Peyer's patch (tissue), 4 donors: ENCODE data around the gene CD47. TPM values are rescaled to one million over a fixed set of nuclear protein-coding genes. Genes with fewer than 3 reads are reported as not detected.

Source experiments
- DNase-seq, 3 donors: peaks; one replicate each; pipeline ENCODE4 v3.0.0-alpha.2; 2017 to 2019
- H3K27ac ChIP-seq, 4 donors: fragments of 200-600 bp; sonication (generic); one replicate each; pipeline ENCODE4 v1.5.1; 2016 to 2019
- H3K27me3 ChIP-seq, 2 donors: fragments of 200-600 bp; sonication (generic); one replicate each; pipeline ENCODE4 v1.5.1; 2019
- H3K36me3 ChIP-seq, 3 donors: fragments of 200-600 bp; sonication (generic); one replicate each; pipeline ENCODE4 v1.5.1; 2016 to 2019
- H3K4me1 ChIP-seq, 4 donors: fragments of 200-600 bp; sonication (generic); one replicate each; pipeline ENCODE4 v1.5.1; 2016 to 2019
- H3K4me3 ChIP-seq, 4 donors: fragments of 200-600 bp; sonication (generic); 1 replicate in 3 of 4; 2 replicates in 1 of 4; pipeline ENCODE4 v1.5.1; 2016 to 2019; ENCODE audit warnings: mild to moderate bottlenecking in 1 of 4
- H3K9me3 ChIP-seq, 4 donors: fragments of 200-600 bp; sonication (generic); one replicate each; pipeline ENCODE4 v1.5.1; 2016 to 2019; ENCODE audit warnings: mild to moderate bottlenecking in 1 of 4
- POLR2A ChIP-seq, 2 donors: fragments of 450-650 bp; IDR thresholded peaks; one replicate each; pipeline ENCODE4 v1.5.1; 2017; ENCODE audit warnings: antibody characterized with exemption in 2 of 2, mild to moderate bottlenecking in 2 of 2, moderate library complexity in 2 of 2
- total RNA-seq, 4 donors: library from RNA; depleted of rRNA; stranded (reverse); fragments of >200 nt; gene quantifications; one replicate each; pipeline ENCODE4 v1.1.0, GENCODE V29; 2016
- TF ChIP-seq, protein P1 (sequence below), 6 experiments: fragments of 450-650 bp in 4 of 6; fragments of 200-600 bp in 2 of 6; sonication (generic) in 1 of 6; IDR thresholded peaks; one replicate each; pipeline ENCODE4 v1.5.1; 2017 to 2019; ENCODE audit warnings: antibody characterized with exemption in 6 of 6, mild to moderate bottlenecking in 3 of 6, moderate library complexity in 1 of 6

The CD47 gene
- total RNA-seq, 4 donors from 2014 or later: 50.1 to 55.7 (median 52.7) TPM

DNA sequence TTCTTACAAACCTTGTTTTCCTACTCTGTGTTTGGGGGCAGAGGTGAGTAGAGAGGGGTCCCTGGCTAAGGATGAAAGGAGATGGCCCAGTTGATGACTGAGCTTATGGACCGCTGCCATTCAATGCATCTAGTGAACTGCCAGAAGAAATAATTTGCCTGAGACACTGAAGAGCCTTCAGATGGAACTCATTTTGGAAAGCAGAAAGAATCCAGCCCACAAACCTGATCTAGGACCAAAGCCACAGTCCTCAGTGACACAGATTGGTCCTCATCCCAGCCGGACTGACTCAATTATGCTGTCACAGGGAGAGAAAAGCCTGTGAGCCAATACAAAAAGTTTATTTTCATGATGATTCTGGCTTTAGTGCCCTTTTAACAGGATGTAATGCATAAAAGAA is 82.7 kb downstream of the CD47 start:
- Histone ChIP-seq H3K27me3 (no peaks in the 10 kb centered on the region), H3K4me1 (peaks cover 0 to 14% (median 0%) of the 10 kb centered on the region in 4 donors), H3K4me3 (no peak overlapping the region), H3K9me3 (no peaks in the 10 kb centered on the region), H3K27ac (no peak overlapping the region), H3K36me3 (no peaks in the 10 kb centered on the region)
- TF ChIP-seq POLR2A (IDR thresholded peaks at IDR 0.05): no peak
- DNase-seq: no peak

DNA sequence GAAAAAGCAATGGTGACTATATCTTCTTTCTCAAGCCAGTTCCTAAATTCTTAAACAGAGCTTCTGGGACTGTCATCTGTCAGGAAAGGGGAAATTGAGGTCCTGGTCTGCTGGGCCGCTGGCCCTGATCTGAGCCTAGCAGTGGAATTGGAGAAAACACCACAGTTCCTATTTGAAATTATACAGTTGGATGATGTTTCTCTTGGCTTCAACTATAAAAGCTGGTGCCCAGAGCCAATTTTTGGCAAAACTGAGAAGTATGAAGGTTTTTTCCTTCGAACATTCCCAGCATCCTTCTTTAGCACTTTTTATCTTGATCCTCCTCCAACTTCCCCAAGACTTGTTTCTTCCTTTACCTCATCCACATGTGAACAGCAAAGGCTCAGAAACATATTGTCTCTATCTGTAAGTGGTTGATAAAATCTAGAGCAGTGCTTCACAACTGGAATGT is 83.9 kb downstream of the CD47 start:
- no peak for DNase-seq
- no peak for TF ChIP-seq POLR2A (IDR thresholded peaks at IDR 0.05)
- TF ChIP-seq, protein P1, sequence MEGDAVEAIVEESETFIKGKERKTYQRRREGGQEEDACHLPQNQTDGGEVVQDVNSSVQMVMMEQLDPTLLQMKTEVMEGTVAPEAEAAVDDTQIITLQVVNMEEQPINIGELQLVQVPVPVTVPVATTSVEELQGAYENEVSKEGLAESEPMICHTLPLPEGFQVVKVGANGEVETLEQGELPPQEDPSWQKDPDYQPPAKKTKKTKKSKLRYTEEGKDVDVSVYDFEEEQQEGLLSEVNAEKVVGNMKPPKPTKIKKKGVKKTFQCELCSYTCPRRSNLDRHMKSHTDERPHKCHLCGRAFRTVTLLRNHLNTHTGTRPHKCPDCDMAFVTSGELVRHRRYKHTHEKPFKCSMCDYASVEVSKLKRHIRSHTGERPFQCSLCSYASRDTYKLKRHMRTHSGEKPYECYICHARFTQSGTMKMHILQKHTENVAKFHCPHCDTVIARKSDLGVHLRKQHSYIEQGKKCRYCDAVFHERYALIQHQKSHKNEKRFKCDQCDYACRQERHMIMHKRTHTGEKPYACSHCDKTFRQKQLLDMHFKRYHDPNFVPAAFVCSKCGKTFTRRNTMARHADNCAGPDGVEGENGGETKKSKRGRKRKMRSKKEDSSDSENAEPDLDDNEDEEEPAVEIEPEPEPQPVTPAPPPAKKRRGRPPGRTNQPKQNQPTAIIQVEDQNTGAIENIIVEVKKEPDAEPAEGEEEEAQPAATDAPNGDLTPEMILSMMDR (IDR thresholded peaks at IDR 0.05): no peak
- Histone ChIP-seq H3K9me3 (no peaks in the 10 kb centered on the region), H3K27me3 (no peaks in the 10 kb centered on the region), H3K27ac (no peak overlapping the region), H3K36me3 (no peaks in the 10 kb centered on the region), H3K4me3 (no peak overlapping the region), H3K4me1 (peaks cover 0 to 18% (median 0%) of the 10 kb centered on the region in 4 donors)

DNA sequence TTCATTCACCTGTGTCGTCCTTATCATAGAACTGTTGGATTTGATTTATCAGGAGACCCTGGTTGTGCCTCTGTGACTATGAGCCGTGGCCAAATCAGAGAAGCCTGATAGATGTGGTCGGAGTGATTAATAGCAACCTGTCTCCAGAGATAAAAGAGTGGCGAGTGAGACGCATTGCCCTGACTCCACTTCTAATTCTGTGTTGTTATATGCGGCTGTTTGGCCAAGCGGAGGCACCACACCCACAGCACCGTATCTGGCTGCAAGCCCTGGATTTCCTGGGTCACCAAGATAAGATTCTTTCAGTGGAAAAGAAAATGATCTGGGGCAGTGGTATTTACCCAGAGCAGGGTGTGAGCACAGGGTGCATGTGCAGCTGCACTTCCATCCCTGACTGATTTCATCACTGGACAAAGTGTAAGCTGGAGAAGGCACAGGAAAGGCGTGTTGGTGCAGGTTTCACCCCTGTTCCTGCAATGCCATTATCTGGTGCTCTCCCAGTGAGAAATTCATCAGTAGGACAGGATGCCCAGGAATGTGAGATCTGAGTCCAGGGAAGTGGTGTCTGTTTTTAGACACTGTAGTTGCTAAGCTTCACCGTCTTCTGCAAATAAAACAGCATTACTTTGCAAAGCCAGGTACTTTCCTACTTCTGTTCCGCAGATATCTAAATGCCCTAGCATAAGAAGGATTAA is 84.6 kb downstream of the CD47 start:
- Histone ChIP-seq H3K4me1 (peaks cover 0 to 20% (median 0%) of the 10 kb centered on the region in 4 donors), H3K27ac (peak overlapping the region in 1 of 4 donors; percentile 39), H3K36me3 (no peaks in the 10 kb centered on the region), H3K4me3 (no peak overlapping the region), H3K9me3 (no peaks in the 10 kb centered on the region), H3K27me3 (no peaks in the 10 kb centered on the region)
- DNase-seq: peak in 2 of 3 donors; percentile 77 to 78
- TF ChIP-seq, protein P1 (IDR thresholded peaks at IDR 0.05): peak in 1 of 6 experiments; percentile 17
- TF ChIP-seq POLR2A (IDR thresholded peaks at IDR 0.05): no peak

DNA sequence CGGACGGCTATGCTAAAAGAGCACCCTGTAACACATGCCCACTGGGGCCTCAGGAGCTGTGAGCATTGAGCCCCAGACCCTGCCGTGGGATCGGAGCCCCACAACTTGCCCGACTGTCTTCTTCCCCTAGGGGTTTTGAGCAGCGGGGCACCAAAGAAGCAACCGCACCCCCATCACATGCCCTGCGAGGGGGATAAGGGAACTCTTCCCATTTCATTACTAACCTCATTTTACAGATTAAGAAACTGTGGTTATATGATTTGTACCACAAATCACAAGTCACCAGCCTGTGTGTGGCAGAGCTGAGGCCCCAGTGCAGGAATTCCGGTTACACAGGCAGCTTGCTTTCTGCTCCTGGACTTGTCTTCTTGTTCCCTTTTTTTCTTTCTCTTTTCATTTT is 86.2 kb downstream of the CD47 start:
- Histone ChIP-seq H3K27ac (no peak overlapping the region), H3K36me3 (no peaks in the 10 kb centered on the region), H3K27me3 (no peaks in the 10 kb centered on the region), H3K4me3 (no peak overlapping the region), H3K4me1 (peaks cover 0 to 20% (median 0%) of the 10 kb centered on the region in 4 donors), H3K9me3 (no peaks in the 10 kb centered on the region)
- TF ChIP-seq POLR2A (IDR thresholded peaks at IDR 0.05): no peak
- TF ChIP-seq, protein P1 (IDR thresholded peaks at IDR 0.05): no peak
- DNase-seq: no peak

DNA sequence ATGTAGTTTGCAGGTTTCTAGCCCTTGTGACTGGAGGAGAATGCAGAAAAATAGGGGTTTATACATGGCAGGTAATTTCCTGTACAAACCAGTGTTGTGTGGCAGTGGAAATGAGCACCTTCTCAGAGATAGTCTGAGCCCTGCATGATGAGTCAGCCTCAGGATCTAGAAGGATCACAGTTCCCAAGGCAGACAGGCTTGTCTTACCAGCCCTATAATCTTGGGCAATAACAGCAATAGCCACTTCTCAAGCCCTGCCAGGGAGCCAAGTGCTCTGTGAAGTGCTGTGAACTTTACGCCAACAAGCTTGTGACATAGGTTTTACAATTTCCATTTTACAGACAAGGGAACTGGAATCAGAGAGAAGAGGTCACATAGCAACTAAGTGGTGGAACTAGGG is 89.4 kb downstream of the CD47 start:
- no peak overlapping the region for H3K4me3 ChIP-seq
- TF ChIP-seq, protein P1 (IDR thresholded peaks at IDR 0.05): no peak
- TF ChIP-seq POLR2A (IDR thresholded peaks at IDR 0.05): no peak
- H3K4me1 ChIP-seq: peaks cover 0 to 14% (median 0%) of the 10 kb centered on the region in 4 donors
- H3K9me3 ChIP-seq: no peaks in the 10 kb centered on the region
- DNase-seq: peak in 2 of 3 donors; percentile 59 to 76
- no peaks in the 10 kb centered on the region for H3K27me3 ChIP-seq
- H3K36me3 ChIP-seq: no peaks in the 10 kb centered on the region
- H3K27ac ChIP-seq: peak overlapping the region in 1 of 4 donors; percentile 53

DNA sequence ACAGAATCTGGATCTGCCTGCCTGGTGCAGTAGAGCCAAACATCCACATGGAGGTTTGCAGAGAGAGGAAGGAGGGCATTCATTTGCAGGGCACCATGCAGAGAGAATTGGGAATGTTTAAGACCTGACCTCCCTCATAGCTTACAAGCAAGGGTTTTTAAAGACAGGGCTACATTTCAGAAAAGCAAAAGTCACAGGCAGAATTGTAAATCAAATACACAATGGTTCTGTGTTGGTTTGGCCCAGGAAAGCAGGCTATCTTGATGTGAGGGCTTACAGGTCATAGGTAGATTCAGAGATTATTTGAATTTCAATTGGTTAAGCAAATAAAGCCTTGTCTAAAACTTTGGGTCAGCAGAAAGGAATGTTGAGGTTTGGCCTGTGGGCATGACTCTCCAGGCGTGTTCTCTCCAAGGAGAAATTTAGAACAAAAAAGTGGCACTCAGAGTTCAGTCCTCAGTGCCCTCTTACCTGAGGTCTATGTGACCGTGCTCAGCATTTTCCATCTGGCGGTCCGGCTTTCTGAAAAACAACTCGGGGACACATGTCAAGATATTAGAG is 91.5 kb downstream of the CD47 start:
- Histone ChIP-seq H3K4me3 (no peak overlapping the region), H3K9me3 (no peaks in the 10 kb centered on the region), H3K4me1 (peaks cover 0 to 6% (median 0%) of the 10 kb centered on the region in 4 donors), H3K27ac (no peak overlapping the region), H3K36me3 (no peaks in the 10 kb centered on the region), H3K27me3 (no peaks in the 10 kb centered on the region)
- TF ChIP-seq POLR2A (IDR thresholded peaks at IDR 0.05): no peak
- TF ChIP-seq, protein P1 (IDR thresholded peaks at IDR 0.05): no peak
- DNase-seq: no peak
